ENCODE data around the gene POFUT2. TPM values are rescaled to one million over a fixed set of nuclear protein-coding genes. Genes with fewer than 3 reads are reported as not detected.

POFUT2 gene
- total RNA-seq, 4 donors from 2014 or later: 29.9 to 79.3 (median 33.3) TPM

GRCh38 chr21:45266518-45267389, 20.9 kb downstream of the POFUT2 start:
- Histone ChIP-seq H3K27ac (no peak overlapping the region), H3K9me3 (peaks cover 6% of the 10 kb centered on the region in 2 donors), H3K4me3 (no peak overlapping the region), H3K4me1 (no peaks in the 10 kb centered on the region), H3K27me3 (no peaks in the 10 kb centered on the region), H3K36me3 (peaks cover 0 to 53% (median 25%) of the 10 kb centered on the region in 4 donors)
- in situ Hi-C loops (cut with MboI; ENCODE audit: low pct_ligation_motif_present in 1 of 4, low pct_unique_long_range_greater_than_20kb in 1 of 4, low sequenced_read_pairs in 3 of 4): no loop called here
- DNase-seq: no peak
- WGBS, 2 donors (ENCODE audit: low coverage in 1 of 2): 85% methylated on average over 39 of the region's 41 CpGs; no CpG with 5 or more reads in 1 of the 2 donors
- intact Hi-C loops (cut with DNase I; ENCODE audit: low total_unique reads): no loop called here
- TF ChIP-seq, protein P1, sequence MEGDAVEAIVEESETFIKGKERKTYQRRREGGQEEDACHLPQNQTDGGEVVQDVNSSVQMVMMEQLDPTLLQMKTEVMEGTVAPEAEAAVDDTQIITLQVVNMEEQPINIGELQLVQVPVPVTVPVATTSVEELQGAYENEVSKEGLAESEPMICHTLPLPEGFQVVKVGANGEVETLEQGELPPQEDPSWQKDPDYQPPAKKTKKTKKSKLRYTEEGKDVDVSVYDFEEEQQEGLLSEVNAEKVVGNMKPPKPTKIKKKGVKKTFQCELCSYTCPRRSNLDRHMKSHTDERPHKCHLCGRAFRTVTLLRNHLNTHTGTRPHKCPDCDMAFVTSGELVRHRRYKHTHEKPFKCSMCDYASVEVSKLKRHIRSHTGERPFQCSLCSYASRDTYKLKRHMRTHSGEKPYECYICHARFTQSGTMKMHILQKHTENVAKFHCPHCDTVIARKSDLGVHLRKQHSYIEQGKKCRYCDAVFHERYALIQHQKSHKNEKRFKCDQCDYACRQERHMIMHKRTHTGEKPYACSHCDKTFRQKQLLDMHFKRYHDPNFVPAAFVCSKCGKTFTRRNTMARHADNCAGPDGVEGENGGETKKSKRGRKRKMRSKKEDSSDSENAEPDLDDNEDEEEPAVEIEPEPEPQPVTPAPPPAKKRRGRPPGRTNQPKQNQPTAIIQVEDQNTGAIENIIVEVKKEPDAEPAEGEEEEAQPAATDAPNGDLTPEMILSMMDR (IDR thresholded peaks at IDR 0.05): no peak
- TF ChIP-seq POLR2A (IDR thresholded peaks at IDR 0.05): no peak
- TF ChIP-seq POLR2AphosphoS5 (IDR thresholded peaks at IDR 0.05): no peak
- TF ChIP-seq EP300 (IDR thresholded peaks at IDR 0.05; ENCODE audit: low read depth): no peak

GRCh38 chr21:45265721-45266517, 21.8 kb downstream of the POFUT2 start:
- WGBS, 2 donors (ENCODE audit: low coverage in 1 of 2): 82 to 95% methylated on average over 2 to 24 of the region's 36 CpGs
- H3K9me3 ChIP-seq: no peaks in the 10 kb centered on the region
- no peaks in the 10 kb centered on the region for H3K27me3 ChIP-seq
- H3K36me3 ChIP-seq: peaks cover 0 to 44% (median 20%) of the 10 kb centered on the region in 4 donors
- DNase-seq: no peak
- intact Hi-C loops (cut with DNase I; ENCODE audit: low total_unique reads): no loop called here
- no peak overlapping the region for H3K4me3 ChIP-seq
- no peak for TF ChIP-seq EP300 (IDR thresholded peaks at IDR 0.05; ENCODE audit: low read depth)
- no peak for TF ChIP-seq POLR2AphosphoS5 (IDR thresholded peaks at IDR 0.05)
- no peak for TF ChIP-seq POLR2A (IDR thresholded peaks at IDR 0.05)
- TF ChIP-seq, protein P1 (IDR thresholded peaks at IDR 0.05): no peak
- no peak overlapping the region for H3K27ac ChIP-seq
- H3K4me1 ChIP-seq: no peaks in the 10 kb centered on the region
- in situ Hi-C loops (cut with MboI; ENCODE audit: low pct_ligation_motif_present in 1 of 4, low pct_unique_long_range_greater_than_20kb in 1 of 4, low sequenced_read_pairs in 3 of 4): no loop called here

DNA sequence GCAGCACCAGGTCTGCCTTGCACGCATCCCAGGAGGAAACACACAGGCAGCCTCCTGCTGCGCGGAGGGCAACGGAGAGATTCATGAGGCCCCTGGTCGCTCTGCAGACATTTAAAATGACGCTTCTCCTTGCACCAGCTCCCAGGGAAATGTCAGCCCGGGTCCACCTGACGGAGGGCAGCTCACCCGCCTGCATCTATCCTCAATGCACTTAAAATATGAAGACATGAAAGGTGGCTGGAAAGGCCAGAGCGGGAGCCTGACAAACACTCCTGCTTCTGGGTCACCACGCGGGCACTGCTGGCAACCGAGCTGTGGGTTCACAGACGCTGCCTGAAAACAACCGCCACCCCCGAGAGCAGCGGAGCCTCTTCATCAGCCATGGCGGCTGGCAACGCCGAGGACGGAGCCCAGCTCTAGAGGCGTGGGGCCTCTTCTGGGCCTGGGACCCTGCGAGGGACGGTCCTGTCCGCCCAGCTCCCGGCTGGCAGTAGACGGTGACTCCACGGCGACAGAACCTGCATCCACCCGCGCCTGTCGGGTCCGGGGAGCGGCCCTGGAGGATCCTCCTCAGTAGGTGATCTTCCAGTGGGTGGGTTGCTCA, 22.7 kb downstream of the POFUT2 start:
- intact Hi-C loops (cut with DNase I; ENCODE audit: low total_unique reads): no loop called here
- no peak overlapping the region for H3K4me3 ChIP-seq
- no peaks in the 10 kb centered on the region for H3K27me3 ChIP-seq
- no peak for DNase-seq
- 95% methylated on average over 20 of the region's 34 CpGs; no CpG with 5 or more reads in 1 of the 2 donors for WGBS, 2 donors (ENCODE audit: low coverage in 1 of 2)
- H3K4me1 ChIP-seq: no peaks in the 10 kb centered on the region
- H3K27ac ChIP-seq: no peak overlapping the region
- H3K9me3 ChIP-seq: no peaks in the 10 kb centered on the region
- in situ Hi-C loops (cut with MboI; ENCODE audit: low pct_ligation_motif_present in 1 of 4, low pct_unique_long_range_greater_than_20kb in 1 of 4, low sequenced_read_pairs in 3 of 4): no loop called here
- H3K36me3 ChIP-seq: peaks cover 0 to 36% (median 17%) of the 10 kb centered on the region in 4 donors
- no peak for TF ChIP-seq EP300 (IDR thresholded peaks at IDR 0.05; ENCODE audit: low read depth)
- no peak for TF ChIP-seq POLR2A (IDR thresholded peaks at IDR 0.05)
- no peak for TF ChIP-seq POLR2AphosphoS5 (IDR thresholded peaks at IDR 0.05)
- TF ChIP-seq, protein P1 (IDR thresholded peaks at IDR 0.05): no peak
